GM19328 (cell line): Measurements from ENCODE around the gene SNX18.

Experiments used
- ATAC-seq: cut with Tn5 transposase; IDR thresholded peaks from one replicate; pipeline ENCODE4 v1.9.1; 2021; ENCODE audit warnings: mild to moderate bottlenecking, moderate library complexity; ENCODE audit not compliant: unreplicated experiment

Gene SNX18

DNA sequence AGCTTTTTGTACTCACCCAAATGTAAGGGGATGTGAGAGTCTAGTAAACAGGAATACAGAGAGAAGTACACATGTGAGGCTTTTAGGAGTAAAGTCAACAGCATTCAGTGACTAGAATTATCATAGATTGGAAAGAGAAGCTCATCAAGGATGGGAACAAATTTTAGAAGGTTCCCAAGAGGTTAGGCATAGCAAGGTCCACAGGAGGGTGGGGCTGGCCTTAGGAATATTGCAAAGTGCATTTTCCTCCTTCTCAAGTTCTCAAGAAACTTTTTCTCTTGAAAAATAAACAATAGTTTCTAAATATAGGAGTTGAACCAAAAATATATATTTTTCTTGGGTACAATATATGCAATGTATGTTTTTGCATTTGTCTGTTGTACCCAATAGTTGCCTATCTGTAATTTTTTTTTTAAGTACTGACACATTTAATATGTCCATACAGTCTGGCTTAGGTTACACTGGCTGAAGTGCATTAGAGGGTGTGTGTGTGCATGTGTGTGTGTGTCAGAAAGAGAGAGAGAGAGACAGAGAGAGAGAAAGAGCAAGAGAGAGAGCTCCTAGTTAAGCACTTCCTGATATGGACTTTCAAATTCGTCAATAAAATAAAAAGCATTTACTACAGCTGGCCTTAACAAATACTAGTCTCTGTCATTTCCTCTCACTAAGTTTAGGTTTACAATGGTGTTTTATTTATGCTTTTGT, 62.2 kb downstream of the SNX18 start:
- no peak for ATAC-seq

- ATAC-seq = no peak
These were observed 63.6 kb downstream of the SNX18 start for GRCh38 chr5:54580997-54581811.

DNA sequence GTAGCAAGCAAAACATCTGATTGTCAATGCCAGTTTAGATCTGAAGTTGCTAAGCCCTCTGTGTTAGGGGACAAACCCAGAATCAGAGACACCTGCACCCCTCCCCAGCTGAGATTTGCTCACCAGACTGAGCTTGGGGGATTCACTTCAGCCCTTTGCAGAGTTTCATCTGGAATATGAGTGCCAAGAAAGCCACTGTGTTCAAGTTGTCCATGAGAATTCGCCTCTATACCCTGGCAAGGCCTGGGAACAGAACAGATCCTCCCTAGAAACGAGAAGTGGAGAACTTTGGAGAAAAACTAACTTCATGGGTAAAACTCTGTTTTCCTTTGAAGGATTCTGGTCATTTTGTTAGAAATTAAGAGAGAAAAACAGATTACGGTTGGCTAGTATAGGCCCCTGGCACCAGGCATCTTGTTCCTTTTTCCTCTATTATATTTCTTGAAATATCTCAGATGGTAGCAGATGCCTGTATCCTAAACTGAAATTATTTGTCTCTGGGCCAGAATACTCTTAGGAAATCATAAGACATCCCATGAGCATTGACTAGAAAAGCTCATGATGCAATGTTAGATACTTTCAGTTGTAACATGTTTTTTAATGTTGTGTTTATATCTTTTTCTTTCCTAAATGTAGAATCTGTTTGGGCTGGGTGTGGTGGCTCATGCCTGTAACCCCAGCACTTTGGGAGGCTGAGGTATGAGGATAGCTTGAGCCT, 64.4 kb downstream of the SNX18 start:
- no peak for ATAC-seq

DNA sequence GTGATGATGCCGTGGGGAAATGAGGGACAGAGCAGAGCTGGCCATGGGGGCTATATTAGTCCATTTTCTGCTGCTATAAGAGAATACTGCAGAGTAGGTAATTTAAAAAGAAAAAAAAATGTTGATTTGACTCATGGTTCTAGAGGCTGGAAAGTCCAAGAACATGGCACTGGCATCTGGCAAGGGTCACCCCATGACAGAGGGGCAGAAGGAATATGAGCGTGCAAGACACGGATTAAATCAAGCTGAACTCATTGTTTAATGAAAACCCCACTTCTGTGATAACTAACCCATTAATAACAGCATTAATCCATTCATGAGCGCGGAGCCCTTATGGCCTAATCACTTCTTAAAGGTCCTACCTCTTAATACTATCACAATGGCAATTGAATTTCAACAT, 68.8 kb downstream of the SNX18 start:
- ATAC-seq = no peak

DNA sequence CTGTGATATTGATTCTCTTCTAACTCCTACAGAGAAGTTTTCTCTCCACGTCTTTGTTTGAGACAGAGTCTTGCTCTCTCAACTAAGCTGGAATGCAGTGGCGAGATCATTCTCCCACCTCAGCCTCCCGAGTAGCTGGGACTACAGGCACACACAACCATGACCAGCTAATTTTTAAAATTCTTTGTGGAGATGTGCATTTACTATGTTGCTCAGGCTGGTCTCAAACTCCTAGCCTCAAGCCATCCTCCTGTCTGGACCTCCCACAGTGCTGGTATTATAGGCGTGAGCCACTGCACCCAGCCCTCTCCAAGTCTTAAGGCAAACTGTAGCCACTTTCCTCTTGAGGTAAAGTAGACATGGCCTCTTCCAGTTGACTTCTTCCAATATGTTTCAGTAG, 72.2 kb downstream of the SNX18 start:
- no peak for ATAC-seq

DNA sequence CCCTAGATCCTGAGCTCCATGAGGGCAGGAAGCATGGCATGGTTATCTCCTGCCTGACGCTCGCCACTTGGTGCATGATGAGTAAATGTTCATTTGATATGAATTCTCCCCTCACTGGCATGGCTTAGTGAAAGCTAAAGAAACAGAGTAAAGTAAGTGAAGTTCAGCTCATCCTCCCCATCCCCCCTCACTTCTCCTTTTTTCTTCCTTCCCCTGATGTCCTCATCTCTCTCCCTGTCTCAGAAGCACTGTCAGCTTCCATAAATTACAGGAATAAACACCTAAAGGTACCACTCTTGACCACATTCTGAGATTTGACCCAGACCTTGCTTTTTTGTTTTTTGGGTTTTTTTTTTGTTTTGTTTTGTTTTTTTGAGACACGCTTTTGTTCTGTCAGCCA, 73.3 kb downstream of the SNX18 start:
- ATAC-seq = no peak

- ATAC-seq = no peak
These were observed 76.2 kb downstream of the SNX18 start for GRCh38 chr5:54593779-54594178.

- no peak for ATAC-seq
These were observed 76.6 kb downstream of the SNX18 start for GRCh38 chr5:54594181-54594580.

GRCh38 chr5:54595721-54596120, 78.2 kb downstream of the SNX18 start:
- ATAC-seq = no peak
